Tibial artery (tissue), 4 donors: ENCODE results near the gene SMC1B.
A peak's percentile ranks its signal among the peaks of the same experiment; 100 is the strongest.

Source experiments
- DNase-seq, 2 donors: peaks; one replicate each; pipeline ENCODE4 v3.0.0-alpha.2; 2019
- H3K27ac ChIP-seq, 2 donors: fragments of 200-600 bp; sonication (generic) in 1 of 2; 1 replicate in 1 of 2; 2 replicates in 1 of 2; pipeline ENCODE4 v1.5.1; 2018 to 2019; ENCODE audit warnings: mild to moderate bottlenecking in 1 of 2
- H3K27me3 ChIP-seq, 2 donors: fragments of 200-600 bp; sonication (generic) in 1 of 2; one replicate each; pipeline versions ENCODE4 v1.5.1 to v1.6.0; 2016 to 2019
- H3K36me3 ChIP-seq, 3 donors: fragments of 200-600 bp; sonication (generic) in 2 of 3; one replicate each; pipeline ENCODE4 v1.5.1; 2016 to 2019; ENCODE audit warnings: mild to moderate bottlenecking in 2 of 3
- H3K4me1 ChIP-seq, 4 donors: fragments of 200-600 bp; sonication (generic) in 2 of 4; 1 replicate in 3 of 4; 2 replicates in 1 of 4; pipeline ENCODE4 v1.5.1; 2016 to 2019
- H3K4me3 ChIP-seq, 2 donors: fragments of 200-600 bp; sonication (generic) in 1 of 2; 1 replicate in 1 of 2; 2 replicates in 1 of 2; pipeline ENCODE4 v1.5.1; 2018 to 2019; ENCODE audit warnings: mild to moderate bottlenecking in 2 of 2
- H3K9me3 ChIP-seq, 3 donors: fragments of 200-600 bp; sonication (generic) in 1 of 3; one replicate each; pipeline ENCODE4 v1.5.1; 2016 to 2019
- CTCF ChIP-seq, 2 experiments: fragments of 200-600 bp in 1 of 2; fragments of 450-650 bp in 1 of 2; IDR thresholded peaks; one replicate each; pipeline ENCODE4 v1.5.1; 2017 to 2019; ENCODE audit warnings: antibody characterized with exemption in 2 of 2, mild to moderate bottlenecking in 1 of 2, moderate library complexity in 1 of 2
- intact Hi-C: fragments of 100-400 bp; cut with DNase I; formaldehyde crosslinking; loops from one replicate; pipeline ENCODE4 v1.15.0; 2023; ENCODE audit warnings: low total_unique reads

The SMC1B gene

GRCh38 chr22:45430871-45431270 lies 17.5 kb upstream of the SMC1B start:
- intact Hi-C loops = loop anchor here (10.0 kb wide), 1 partner anchor 106 kb away; no protein-coding TSS in a partner anchor
- Histone ChIP-seq H3K9me3 (no peaks in the 10 kb centered on the region), H3K36me3 (no peaks in the 10 kb centered on the region), H3K4me3 (no peak overlapping the region), H3K27ac (no peak overlapping the region), H3K4me1 (peaks cover 0 to 9% (median 5%) of the 10 kb centered on the region in 4 donors), H3K27me3 (peaks cover 0 to 12% of the 10 kb centered on the region in 2 donors)
- peak; percentile 15 to 44 for DNase-seq
- no peak for TF ChIP-seq CTCF (IDR thresholded peaks at IDR 0.05)

GRCh38 chr22:45429981-45430775 lies 16.8 kb upstream of the SMC1B start:
- no peak for TF ChIP-seq CTCF (IDR thresholded peaks at IDR 0.05)
- Histone ChIP-seq H3K27ac (no peak overlapping the region), H3K9me3 (no peaks in the 10 kb centered on the region), H3K4me3 (no peak overlapping the region), H3K4me1 (peaks cover 0 to 2% (median under 1%) of the 10 kb centered on the region in 4 donors), H3K36me3 (no peaks in the 10 kb centered on the region), H3K27me3 (peaks cover 0 to 12% of the 10 kb centered on the region in 2 donors)
- intact Hi-C loops = loop anchor here (10.0 kb wide), 1 partner anchor 105 kb away; no protein-coding TSS in a partner anchor
- peak; percentile 16 to 58 for DNase-seq

DNA sequence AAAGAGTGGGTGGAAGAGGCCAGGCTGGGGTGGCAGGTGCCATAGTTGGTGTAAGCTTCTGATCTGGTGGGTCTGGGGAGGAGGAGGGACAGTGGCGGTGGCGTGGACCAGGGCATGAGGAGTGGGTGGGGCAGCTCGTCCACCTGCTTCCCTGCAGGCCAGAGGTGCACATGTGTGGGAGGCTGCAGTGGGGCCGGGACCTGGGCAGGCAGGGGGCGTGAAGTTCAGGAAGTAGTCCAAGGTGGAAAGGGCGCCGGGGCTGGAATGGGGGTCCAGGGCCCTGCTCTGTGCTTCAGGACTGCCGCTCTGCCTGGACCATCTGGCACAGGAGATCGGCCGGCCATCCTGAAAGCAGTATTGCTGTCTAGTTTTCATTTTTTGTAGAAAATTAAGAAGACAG lies 16.0 kb upstream of the SMC1B start:
- peaks cover 0 to 12% of the 10 kb centered on the region in 2 donors for H3K27me3 ChIP-seq
- DNase-seq = peak; percentile 17 to 60
- no peaks in the 10 kb centered on the region for H3K9me3 ChIP-seq
- no peak for TF ChIP-seq CTCF (IDR thresholded peaks at IDR 0.05)
- intact Hi-C loops = no loop called here
- no peaks in the 10 kb centered on the region for H3K36me3 ChIP-seq
- no peak overlapping the region for H3K27ac ChIP-seq
- no peak overlapping the region for H3K4me3 ChIP-seq
- no peaks in the 10 kb centered on the region for H3K4me1 ChIP-seq

DNA sequence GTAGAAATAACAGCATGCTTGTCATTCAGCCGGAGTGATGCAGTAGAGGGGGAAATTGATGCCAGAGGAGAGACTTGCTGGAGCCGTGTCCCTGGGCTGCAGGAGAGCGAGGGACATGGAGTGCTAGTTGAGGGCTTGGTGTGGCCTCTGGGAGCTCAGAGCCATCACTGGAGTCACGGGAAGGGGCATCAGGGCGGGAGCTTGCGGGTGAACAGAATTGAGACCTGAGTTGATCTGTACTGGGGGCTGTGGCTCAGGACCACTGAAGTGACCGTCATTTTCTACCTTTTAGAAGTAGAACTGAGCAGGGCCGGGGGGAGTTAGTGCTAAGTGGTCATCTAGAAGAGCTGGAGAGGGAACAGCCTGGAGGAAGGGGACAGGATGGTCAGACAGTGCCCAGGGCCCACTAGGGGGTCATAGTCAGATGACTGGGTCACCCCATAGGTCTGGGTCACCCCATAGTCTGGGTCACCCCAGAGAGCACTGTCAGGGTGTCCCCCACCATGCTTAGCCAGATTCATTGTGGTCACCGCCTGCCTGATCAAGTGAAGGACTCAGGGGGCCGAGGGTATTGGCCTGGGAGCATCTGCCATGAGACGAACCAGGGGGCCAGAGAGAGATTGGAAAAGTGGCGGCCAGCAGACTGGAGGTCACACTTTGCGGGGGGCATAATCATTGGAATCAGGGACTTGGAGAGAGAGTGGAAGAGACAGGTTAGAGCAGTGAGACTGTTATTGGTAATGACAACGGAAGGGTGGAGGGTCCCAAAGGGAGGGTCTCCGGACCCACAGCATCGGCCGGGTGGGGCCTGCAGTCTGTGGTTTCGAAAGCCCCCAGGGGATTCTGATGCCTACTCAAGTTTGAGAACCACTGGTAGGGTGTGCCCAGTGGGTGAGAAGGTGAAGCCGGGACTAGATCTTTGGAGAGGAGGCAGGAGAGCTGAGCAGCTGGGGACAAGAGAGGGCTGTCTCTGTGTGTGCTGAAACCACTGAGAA lies 15.3 kb upstream of the SMC1B start:
- Histone ChIP-seq H3K4me1 (no peaks in the 10 kb centered on the region), H3K27me3 (peaks cover 0 to 12% of the 10 kb centered on the region in 2 donors), H3K27ac (no peak overlapping the region), H3K36me3 (no peaks in the 10 kb centered on the region), H3K9me3 (no peaks in the 10 kb centered on the region), H3K4me3 (no peak overlapping the region)
- peak; percentile 16 to 43 for DNase-seq
- intact Hi-C loops = no loop called here
- TF ChIP-seq CTCF (IDR thresholded peaks at IDR 0.05) = no peak

DNA sequence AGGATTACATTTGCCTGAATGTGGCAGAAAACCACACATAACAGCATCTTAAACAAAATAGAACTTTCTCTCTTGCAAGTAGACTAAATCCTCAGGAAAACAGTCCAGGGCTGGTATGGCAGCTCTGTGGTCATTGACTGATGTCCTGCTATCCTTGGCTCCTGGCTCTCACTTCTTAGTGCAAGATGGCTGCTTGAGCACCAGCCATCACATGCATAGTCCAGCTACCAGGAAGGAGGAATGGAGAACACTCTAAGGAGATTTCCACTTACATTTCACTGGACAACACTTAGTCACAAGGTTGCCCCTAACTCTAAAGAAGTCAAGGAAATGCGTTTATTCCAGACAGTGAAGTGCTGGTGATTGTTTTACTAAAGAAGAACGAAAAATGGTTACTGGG lies 13.7 kb upstream of the SMC1B start:
- peak in 1 of 2 donors; percentile 12 for DNase-seq
- intact Hi-C loops = no loop called here
- no peak for TF ChIP-seq CTCF (IDR thresholded peaks at IDR 0.05)
- H3K36me3 ChIP-seq = no peaks in the 10 kb centered on the region
- H3K27ac ChIP-seq = no peak overlapping the region
- no peaks in the 10 kb centered on the region for H3K9me3 ChIP-seq
- H3K27me3 ChIP-seq = peaks cover 0 to 12% of the 10 kb centered on the region in 2 donors
- H3K4me1 ChIP-seq = no peaks in the 10 kb centered on the region
- H3K4me3 ChIP-seq = no peak overlapping the region
